Fibroblast of skin of back (primary cell): ENCODE data around the gene NFIC.

Experiments
- DNase-seq: peaks from one replicate; pipeline ENCODE4 v3.0.0-alpha.2; 2013

The NFIC gene

GRCh38 chr19:3454656-3455392 lies 88.4 kb downstream of the NFIC start:
- DNase-seq, result no peak

- DNase-seq, result no peak
These were observed 89.1 kb downstream of the NFIC start for GRCh38 chr19:3455393-3455955.

GRCh38 chr19:3455960-3456601 lies 89.7 kb downstream of the NFIC start:
- no peak for DNase-seq

- no peak for DNase-seq
These were observed 90.6 kb downstream of the NFIC start for GRCh38 chr19:3456925-3457527.

GRCh38 chr19:3457528-3458228 lies 91.3 kb downstream of the NFIC start:
- DNase-seq, result peak; percentile 62

GRCh38 chr19:3458229-3459088 lies 92.1 kb downstream of the NFIC start:
- DNase-seq, result peak; percentile 57

- peak; percentile 91 for DNase-seq
These were observed 92.9 kb downstream of the NFIC start for GRCh38 chr19:3459089-3459881.

- no peak for DNase-seq
These were observed 93.7 kb downstream of the NFIC start for GRCh38 chr19:3459965-3460582.

- DNase-seq, result no peak
These were observed 96.8 kb downstream of the NFIC start for GRCh38 chr19:3462991-3463713.

GRCh38 chr19:3463714-3464586 lies 97.6 kb downstream of the NFIC start:
- DNase-seq, result no peak

GRCh38 chr19:3464587-3465235 lies 98.3 kb downstream of the NFIC start:
- DNase-seq, result no peak

GRCh38 chr19:3465552-3465951 lies 99.2 kb downstream of the NFIC start:
- no peak for DNase-seq

- no peak for DNase-seq
These were observed 100.3 kb downstream of the NFIC start for GRCh38 chr19:3466635-3467034.

- no peak for DNase-seq
These were observed 101.2 kb downstream of the NFIC start for GRCh38 chr19:3467437-3468198.

- no peak for DNase-seq
These were observed 101.8 kb downstream of the NFIC start for GRCh38 chr19:3468211-3468610.

GRCh38 chr19:3469638-3470499 lies 103.5 kb downstream of the NFIC start:
- no peak for DNase-seq
